ENCODE results near the gene CLMP. TPM values are rescaled to one million over a fixed set of nuclear protein-coding genes. Genes with fewer than 3 reads are reported as not detected.

The CLMP gene
- total and polyA plus RNA-seq, 3 donors from 2014 or later: 6.0 to 6.5 (median 6.3) TPM

DNA sequence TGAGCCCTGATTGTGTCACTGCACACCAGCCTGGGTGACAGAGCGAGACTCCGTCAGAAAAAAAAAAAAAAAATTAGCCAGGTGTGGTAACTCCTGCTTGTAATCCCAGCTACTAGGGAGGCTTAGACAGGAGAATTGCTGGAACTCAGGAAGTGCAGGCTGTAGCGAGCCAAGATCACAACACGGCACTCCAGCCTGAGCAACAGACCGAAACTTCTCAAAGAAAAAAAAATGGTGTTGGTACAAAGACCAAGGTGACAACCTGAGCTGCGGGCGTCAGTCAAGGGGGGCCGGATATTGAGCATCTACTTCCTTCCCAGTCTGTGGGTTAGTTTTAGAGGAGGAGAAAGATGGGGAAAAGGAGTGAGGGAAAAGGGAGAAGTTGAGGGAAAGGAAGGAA lies 84.7 kb downstream of the CLMP start:
- Histone ChIP-seq H3K4me3 (no peak overlapping the region), H3K4me1 (no peaks in the 10 kb centered on the region), H3K27ac (no peak overlapping the region), H3K36me3 (ENCODE audit: low read depth, missing control alignments) (no peaks in the 10 kb centered on the region), H3K27me3 (no peaks in the 10 kb centered on the region), H3K9me3 (no peaks in the 10 kb centered on the region)
- TF ChIP-seq, protein P1, sequence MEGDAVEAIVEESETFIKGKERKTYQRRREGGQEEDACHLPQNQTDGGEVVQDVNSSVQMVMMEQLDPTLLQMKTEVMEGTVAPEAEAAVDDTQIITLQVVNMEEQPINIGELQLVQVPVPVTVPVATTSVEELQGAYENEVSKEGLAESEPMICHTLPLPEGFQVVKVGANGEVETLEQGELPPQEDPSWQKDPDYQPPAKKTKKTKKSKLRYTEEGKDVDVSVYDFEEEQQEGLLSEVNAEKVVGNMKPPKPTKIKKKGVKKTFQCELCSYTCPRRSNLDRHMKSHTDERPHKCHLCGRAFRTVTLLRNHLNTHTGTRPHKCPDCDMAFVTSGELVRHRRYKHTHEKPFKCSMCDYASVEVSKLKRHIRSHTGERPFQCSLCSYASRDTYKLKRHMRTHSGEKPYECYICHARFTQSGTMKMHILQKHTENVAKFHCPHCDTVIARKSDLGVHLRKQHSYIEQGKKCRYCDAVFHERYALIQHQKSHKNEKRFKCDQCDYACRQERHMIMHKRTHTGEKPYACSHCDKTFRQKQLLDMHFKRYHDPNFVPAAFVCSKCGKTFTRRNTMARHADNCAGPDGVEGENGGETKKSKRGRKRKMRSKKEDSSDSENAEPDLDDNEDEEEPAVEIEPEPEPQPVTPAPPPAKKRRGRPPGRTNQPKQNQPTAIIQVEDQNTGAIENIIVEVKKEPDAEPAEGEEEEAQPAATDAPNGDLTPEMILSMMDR (IDR thresholded peaks at IDR 0.05): no peak
- TF ChIP-seq POLR2A (IDR thresholded peaks at IDR 0.05): no peak
- 75 to 78% methylated on average over 8 of the region's 8 CpGs for WGBS, 2 donors
- DNase-seq: no peak
- intact Hi-C loops (cut with DNase I; ENCODE audit: low total_unique reads): no loop called here

DNA sequence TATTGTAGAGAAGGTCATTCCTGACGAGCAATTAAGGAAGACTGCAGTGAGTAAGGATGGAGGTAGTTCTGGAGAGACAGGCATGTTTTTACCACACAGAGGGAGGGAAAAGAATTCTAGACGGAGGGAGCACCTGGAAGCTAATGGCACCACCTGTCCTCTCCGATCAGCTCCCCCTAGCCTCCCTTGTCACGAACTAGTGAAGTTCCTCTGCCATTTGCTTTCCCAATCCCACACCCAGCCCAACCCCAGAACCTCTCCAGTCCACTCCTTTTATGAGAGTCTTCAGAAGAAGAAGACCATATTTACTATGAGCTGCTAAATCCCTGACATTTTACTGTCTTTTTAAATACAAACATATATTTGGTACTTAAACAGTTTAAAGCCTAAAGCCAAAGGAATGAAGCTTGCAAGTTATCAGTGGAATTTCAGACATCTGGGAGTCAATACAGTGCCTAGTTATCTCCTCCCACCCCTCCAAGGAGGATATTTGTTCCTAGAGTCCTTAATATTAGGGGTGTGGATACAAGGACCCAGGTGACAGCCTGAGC lies 87.0 kb downstream of the CLMP start:
- TF ChIP-seq, protein P1 (IDR thresholded peaks at IDR 0.05): no peak
- no peak for TF ChIP-seq POLR2A (IDR thresholded peaks at IDR 0.05)
- no peaks in the 10 kb centered on the region for H3K36me3 ChIP-seq (ENCODE audit: low read depth, missing control alignments)
- H3K4me3 ChIP-seq: no peak overlapping the region
- intact Hi-C loops (cut with DNase I; ENCODE audit: low total_unique reads): loop anchor here (5.0 kb wide), 1 partner anchor 134 kb away; no protein-coding TSS in a partner anchor
- H3K27ac ChIP-seq: no peak overlapping the region
- H3K27me3 ChIP-seq: no peaks in the 10 kb centered on the region
- H3K9me3 ChIP-seq: no peaks in the 10 kb centered on the region
- H3K4me1 ChIP-seq: peaks cover 9% of the 10 kb centered on the region
- no peak for DNase-seq
- WGBS, 2 donors: 73 to 90% methylated on average over 4 of the region's 4 CpGs

DNA sequence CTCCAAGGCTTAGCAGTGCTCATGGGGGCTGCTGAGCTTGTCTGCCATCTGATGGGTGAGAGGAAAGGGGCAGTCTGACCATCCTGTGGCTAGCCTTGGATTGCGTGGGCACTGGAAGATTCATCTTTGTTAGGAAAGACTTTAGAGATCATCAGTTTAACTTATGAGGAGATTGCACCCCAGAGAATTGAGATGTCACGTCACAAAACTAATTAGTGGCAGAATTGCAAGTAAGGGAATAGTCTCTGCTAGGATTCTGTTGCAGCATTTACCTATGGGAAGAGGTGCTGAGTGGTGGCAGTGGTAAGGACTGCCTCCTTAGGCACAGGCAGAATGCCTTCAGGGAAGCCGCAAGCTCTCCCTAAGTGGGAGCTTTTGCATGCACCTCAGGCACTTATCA lies 90.4 kb downstream of the CLMP start:
- Histone ChIP-seq H3K4me3 (no peak overlapping the region), H3K27ac (no peak overlapping the region), H3K27me3 (no peaks in the 10 kb centered on the region), H3K9me3 (no peaks in the 10 kb centered on the region), H3K36me3 (ENCODE audit: low read depth, missing control alignments) (no peaks in the 10 kb centered on the region), H3K4me1 (peaks cover 41% of the 10 kb centered on the region)
- TF ChIP-seq, protein P1 (IDR thresholded peaks at IDR 0.05): no peak
- no peak for TF ChIP-seq POLR2A (IDR thresholded peaks at IDR 0.05)
- no peak for DNase-seq
- intact Hi-C loops (cut with DNase I; ENCODE audit: low total_unique reads): loop anchor here (5.0 kb wide), 1 partner anchor 138 kb away; no protein-coding TSS in a partner anchor
- 52 to 88% methylated on average over 3 of the region's 3 CpGs for WGBS, 2 donors

DNA sequence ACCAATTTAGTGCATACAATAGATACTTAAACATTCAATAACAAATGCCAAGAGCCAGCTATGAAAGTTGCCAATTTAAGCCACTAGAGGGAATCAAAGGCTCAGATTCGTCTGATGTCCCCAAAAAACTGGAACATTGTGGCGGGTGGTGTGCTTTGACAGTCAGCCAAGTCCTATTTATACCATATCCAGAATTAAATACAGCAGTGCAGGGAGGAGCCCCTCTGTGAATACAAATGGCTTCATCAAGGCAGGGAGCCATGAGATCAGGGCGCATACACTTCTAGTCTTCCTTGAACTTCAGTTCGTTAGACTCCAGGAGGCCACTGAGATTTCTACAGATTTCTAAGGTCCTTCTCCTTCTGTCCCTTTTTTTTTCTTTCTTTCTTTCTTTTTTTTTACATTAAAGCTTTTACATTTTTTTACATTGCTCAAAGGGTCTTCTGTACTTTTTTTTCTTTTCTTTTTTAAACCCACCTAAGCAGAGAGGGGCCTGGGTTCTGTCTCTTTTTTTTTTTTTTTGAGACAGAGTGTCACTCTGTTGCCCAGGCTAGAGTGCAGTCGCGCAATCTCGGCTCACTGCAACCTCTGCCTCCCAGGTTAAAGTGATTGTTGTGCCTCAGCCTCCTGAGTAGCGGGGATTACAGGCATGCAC lies 91.6 kb downstream of the CLMP start:
- Histone ChIP-seq H3K4me3 (no peak overlapping the region), H3K9me3 (no peaks in the 10 kb centered on the region), H3K36me3 (ENCODE audit: low read depth, missing control alignments) (no peaks in the 10 kb centered on the region), H3K27me3 (no peaks in the 10 kb centered on the region), H3K4me1 (peaks cover 41% of the 10 kb centered on the region), H3K27ac (peak overlapping the region; percentile 80 to 92)
- WGBS, 2 donors: 42 to 54% methylated on average over 8 of the region's 8 CpGs
- TF ChIP-seq POLR2A (IDR thresholded peaks at IDR 0.05): no peak
- TF ChIP-seq, protein P1 (IDR thresholded peaks at IDR 0.05): peak; percentile 60 to 81 (median 79)
- peak; percentile 93 for DNase-seq
- intact Hi-C loops (cut with DNase I; ENCODE audit: low total_unique reads): no loop called here

Data from testis (tissue), 3 donors.